Mesenchymal stem cell (in vitro differentiated cells and primary cell): Measurements from ENCODE around the gene MC3R.

Experiments used
- DNase-seq: peaks from one replicate; pipeline ENCODE4 v3.0.0-alpha.2; 2013
- H2AFZ ChIP-seq: one replicate; pipeline ENCODE4 v1.6.1; 2013; ENCODE audit warnings: low read depth, mild to moderate bottlenecking, control low read depth, inconsistent platforms, low read length, moderate library complexity
- H2AK5ac ChIP-seq: 2 replicates; pipeline ENCODE4 v1.6.1; 2013; ENCODE audit warnings: low read length, moderate library complexity, mild to moderate bottlenecking, inconsistent platforms; ENCODE audit not compliant: severe bottlenecking
- H2BK120ac ChIP-seq: one replicate; pipeline ENCODE4 v1.6.1; 2013; ENCODE audit warnings: low read depth, mild to moderate bottlenecking, inconsistent platforms, low read length, moderate library complexity
- H2BK12ac ChIP-seq, 2 experiments: one replicate each; pipeline ENCODE4 v1.6.1; 2013; ENCODE audit warnings: inconsistent platforms in 2 of 2, low read length in 2 of 2, mild to moderate bottlenecking in 2 of 2, moderate library complexity in 2 of 2, control low read depth in 1 of 2
- H2BK15ac ChIP-seq: one replicate; pipeline ENCODE4 v1.6.1; 2013; ENCODE audit warnings: mild to moderate bottlenecking, low read depth, inconsistent platforms; ENCODE audit not compliant: poor library complexity, severe bottlenecking
- H2BK5ac ChIP-seq: 2 replicates; pipeline ENCODE4 v1.6.1; 2013; ENCODE audit warnings: low read depth, mild to moderate bottlenecking, low read length, control low read depth, inconsistent platforms; ENCODE audit not compliant: poor library complexity, severe bottlenecking
- H3K14ac ChIP-seq, 2 experiments: one replicate each; pipeline ENCODE4 v1.6.1; 2013; ENCODE audit warnings: inconsistent platforms in 2 of 2, low read length in 2 of 2, control low read depth in 1 of 2, mild to moderate bottlenecking in 1 of 2, moderate library complexity in 1 of 2
- H3K18ac ChIP-seq, 2 experiments: one replicate each; pipeline ENCODE4 v1.6.1; 2013; ENCODE audit warnings: inconsistent platforms in 2 of 2, low read length in 2 of 2, control low read depth in 1 of 2, low read depth in 1 of 2, mild to moderate bottlenecking in 1 of 2
- H3K23ac ChIP-seq, 2 experiments: one replicate each; pipeline ENCODE4 v1.6.1; 2013; ENCODE audit warnings: inconsistent platforms in 2 of 2, low read length in 2 of 2, mild to moderate bottlenecking in 2 of 2, moderate library complexity in 2 of 2, control low read depth in 1 of 2
- H3K27ac ChIP-seq: 2 replicates; pipeline ENCODE4 v1.5.1; 2013; ENCODE audit warnings: mild to moderate bottlenecking, moderate library complexity, low read length, control low read depth, inconsistent platforms; ENCODE audit not compliant: poor library complexity, severe bottlenecking
- H3K27me3 ChIP-seq, 2 experiments: 2 replicates each; pipeline versions ENCODE4 v1.6.1 to v1.7.0; 2013; ENCODE audit warnings: low read length in 2 of 2, mild to moderate bottlenecking in 2 of 2, moderate library complexity in 2 of 2, control low read depth in 1 of 2, inconsistent platforms in 1 of 2; ENCODE audit not compliant: control insufficient read depth in 1 of 2, insufficient read depth in 1 of 2
- H3K36me3 ChIP-seq, 2 experiments: 2 replicates each; pipeline versions ENCODE4 v1.6.1 to v1.7.0; 2013; ENCODE audit warnings: low read length in 2 of 2, control low read depth in 1 of 2, inconsistent platforms in 1 of 2, low read depth in 1 of 2, mild to moderate bottlenecking in 1 of 2; ENCODE audit not compliant: insufficient read depth in 2 of 2, control insufficient read depth in 1 of 2
- H3K4ac ChIP-seq, 2 experiments: one replicate each; pipeline ENCODE4 v1.6.1; 2013; ENCODE audit warnings: inconsistent platforms in 2 of 2, low read length in 2 of 2, mild to moderate bottlenecking in 2 of 2, moderate library complexity in 2 of 2, control low read depth in 1 of 2, low read depth in 1 of 2
- H3K4me1 ChIP-seq: 2 replicates; pipeline ENCODE4 v1.6.1; 2013; ENCODE audit warnings: low read depth, low read length, control low read depth; ENCODE audit not compliant: control insufficient read depth, insufficient read depth
- H3K4me2 ChIP-seq: 2 replicates; pipeline ENCODE4 v1.6.1; 2013; ENCODE audit warnings: low read length, mild to moderate bottlenecking, inconsistent platforms; ENCODE audit not compliant: poor library complexity, severe bottlenecking
- H3K4me3 ChIP-seq, 2 experiments: 2 replicates each; pipeline versions ENCODE4 v1.5.1 to v1.7.0; 2013; ENCODE audit warnings: low read length in 2 of 2, mild to moderate bottlenecking in 2 of 2, control low read depth in 1 of 2, low read depth in 1 of 2; ENCODE audit not compliant: insufficient read depth in 1 of 2
- H3K79me1 ChIP-seq: replicated peaks from 2 replicates; pipeline ENCODE4 v1.6.1; 2013; ENCODE audit warnings: mild to moderate bottlenecking, control low read depth, low read length, inconsistent platforms; ENCODE audit not compliant: poor library complexity, severe bottlenecking
- H3K9ac ChIP-seq: 2 replicates; pipeline ENCODE4 v1.7.0; 2013; ENCODE audit warnings: mild to moderate bottlenecking, low read length, moderate library complexity
- H3K9me3 ChIP-seq: 2 replicates; pipeline ENCODE4 v1.7.0; 2013; ENCODE audit warnings: mild to moderate bottlenecking, low read length; ENCODE audit not compliant: control insufficient read depth
- H4K8ac ChIP-seq: one replicate; pipeline ENCODE4 v1.6.1; 2013; ENCODE audit warnings: inconsistent platforms, mild to moderate bottlenecking, low read length, moderate library complexity
- H4K91ac ChIP-seq: one replicate; pipeline ENCODE4 v1.6.1; 2013; ENCODE audit warnings: mild to moderate bottlenecking, low read length, inconsistent platforms
- WGBS: methylation state at CpG from one replicate; pipeline ENCODE4 v1.1.7; 2013; ENCODE audit warnings: mixed read lengths; 5-methylcytosine and 5-hydroxymethylcytosine counted together

MC3R gene

DNA sequence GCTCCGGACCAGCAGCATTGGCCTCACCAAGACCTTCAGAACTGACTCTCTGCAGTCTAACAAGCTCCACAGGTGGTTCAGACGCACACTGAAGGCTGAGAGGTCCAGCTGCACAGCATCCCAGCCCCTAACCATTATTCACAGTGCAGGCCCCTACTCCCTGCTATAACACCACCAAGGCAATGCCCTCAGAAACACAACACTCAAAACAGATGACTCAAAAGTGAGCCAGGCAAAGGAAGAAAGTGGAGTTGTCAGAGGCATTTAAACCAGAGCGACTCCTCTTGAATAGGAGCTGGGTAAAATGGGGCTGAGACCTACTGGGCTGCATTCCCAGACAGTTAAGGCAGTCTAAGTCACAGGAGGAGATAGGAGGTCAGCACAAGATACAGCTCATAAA is 20.5 kb upstream of the MC3R start:
- H3K79me1 ChIP-seq, result no peaks in the 10 kb centered on the region
- no peak overlapping the region for H2AFZ ChIP-seq
- peaks cover 13% of the 10 kb centered on the region for H3K9me3 ChIP-seq
- no peaks in the 10 kb centered on the region for H3K4me1 ChIP-seq
- H2AK5ac ChIP-seq, result no peak overlapping the region
- H3K4me2 ChIP-seq, result no peak overlapping the region
- no peaks in the 10 kb centered on the region for H3K36me3 ChIP-seq
- DNase-seq, result no peak
- no peak overlapping the region for H2BK120ac ChIP-seq
- no peak overlapping the region for H4K8ac ChIP-seq
- no peak overlapping the region for H4K91ac ChIP-seq
- H2BK12ac ChIP-seq, result no peak overlapping the region
- H2BK15ac ChIP-seq, result no peak overlapping the region
- no peak overlapping the region for H3K14ac ChIP-seq
- no peak overlapping the region for H3K4ac ChIP-seq
- H3K23ac ChIP-seq, result no peak overlapping the region
- no peak overlapping the region for H3K18ac ChIP-seq
- H3K9ac ChIP-seq, result no peak overlapping the region
- no peak overlapping the region for H2BK5ac ChIP-seq
- WGBS, result 33% methylated on average over 3 of the region's 3 CpGs
- H3K27ac ChIP-seq, result no peak overlapping the region
- H3K4me3 ChIP-seq, result no peak overlapping the region
- no peaks in the 10 kb centered on the region for H3K27me3 ChIP-seq

DNA sequence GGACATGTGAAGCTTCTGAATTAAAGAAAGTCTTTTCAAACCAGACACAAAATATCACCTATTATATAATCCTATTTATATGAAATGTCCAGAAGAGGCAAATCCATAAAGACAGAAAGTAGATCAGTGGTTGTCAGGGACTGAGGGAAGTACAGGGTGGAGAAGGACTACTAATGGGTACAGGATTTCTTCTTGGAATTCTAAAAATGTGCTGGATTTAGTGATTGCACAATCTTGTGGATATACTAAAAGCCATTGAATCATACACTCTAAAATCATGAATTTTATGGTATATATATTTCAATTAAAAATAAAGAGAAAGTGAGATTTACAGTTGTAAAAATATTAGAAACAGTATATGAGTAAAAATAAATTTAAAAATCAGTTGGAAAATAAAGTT is 18.7 kb upstream of the MC3R start:
- no peak overlapping the region for H3K9ac ChIP-seq
- no peak overlapping the region for H3K4ac ChIP-seq
- no peak overlapping the region for H2BK15ac ChIP-seq
- H4K91ac ChIP-seq, result no peak overlapping the region
- no peak overlapping the region for H3K4me2 ChIP-seq
- no peak for DNase-seq
- H4K8ac ChIP-seq, result no peak overlapping the region
- H3K23ac ChIP-seq, result no peak overlapping the region
- no peaks in the 10 kb centered on the region for H3K36me3 ChIP-seq
- H3K4me3 ChIP-seq, result no peak overlapping the region
- no peak overlapping the region for H3K18ac ChIP-seq
- H2BK12ac ChIP-seq, result no peak overlapping the region
- no peak overlapping the region for H2BK120ac ChIP-seq
- H3K79me1 ChIP-seq, result no peaks in the 10 kb centered on the region
- H3K4me1 ChIP-seq, result no peaks in the 10 kb centered on the region
- H3K27ac ChIP-seq, result no peak overlapping the region
- H3K9me3 ChIP-seq, result peaks cover 21% of the 10 kb centered on the region
- no peaks in the 10 kb centered on the region for H3K27me3 ChIP-seq
- H2BK5ac ChIP-seq, result no peak overlapping the region
- H2AFZ ChIP-seq, result no peak overlapping the region
- no peak overlapping the region for H2AK5ac ChIP-seq
- H3K14ac ChIP-seq, result no peak overlapping the region

DNA sequence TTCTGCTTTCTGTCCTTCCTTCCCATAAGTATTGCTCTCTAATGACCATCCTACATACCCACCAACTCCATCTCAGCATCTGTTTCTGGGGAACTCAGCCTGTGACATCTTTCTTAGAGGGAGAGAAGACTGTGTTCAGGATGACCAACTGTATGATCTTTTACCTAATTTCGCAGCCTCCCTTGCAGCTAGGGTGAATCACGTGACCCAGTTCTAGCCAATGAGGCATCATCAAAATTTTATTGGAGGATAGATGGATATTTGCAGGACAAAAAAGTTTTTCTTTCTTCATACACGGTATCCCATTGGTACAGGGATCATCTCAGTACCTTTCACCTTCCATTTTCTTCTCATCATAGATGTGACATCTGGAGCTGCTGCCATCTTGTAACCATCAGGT is 14.4 kb upstream of the MC3R start:
- 42% methylated on average over 3 of the region's 3 CpGs for WGBS
- H4K8ac ChIP-seq, result no peak overlapping the region
- H3K9me3 ChIP-seq, result peaks cover 26% of the 10 kb centered on the region
- H3K4ac ChIP-seq, result no peak overlapping the region
- no peak overlapping the region for H3K18ac ChIP-seq
- H2BK12ac ChIP-seq, result no peak overlapping the region
- H3K4me1 ChIP-seq, result no peaks in the 10 kb centered on the region
- no peak overlapping the region for H3K23ac ChIP-seq
- H3K14ac ChIP-seq, result no peak overlapping the region
- no peak overlapping the region for H4K91ac ChIP-seq
- H3K36me3 ChIP-seq, result no peaks in the 10 kb centered on the region
- H3K4me2 ChIP-seq, result no peak overlapping the region
- H3K27ac ChIP-seq, result no peak overlapping the region
- no peak overlapping the region for H2AFZ ChIP-seq
- no peak overlapping the region for H3K9ac ChIP-seq
- no peak overlapping the region for H3K4me3 ChIP-seq
- no peaks in the 10 kb centered on the region for H3K79me1 ChIP-seq
- DNase-seq, result no peak
- no peak overlapping the region for H2AK5ac ChIP-seq
- no peak overlapping the region for H2BK5ac ChIP-seq
- H2BK15ac ChIP-seq, result no peak overlapping the region
- no peak overlapping the region for H2BK120ac ChIP-seq
- no peaks in the 10 kb centered on the region for H3K27me3 ChIP-seq

- H3K4me2 ChIP-seq, result no peak overlapping the region
- H3K27ac ChIP-seq, result no peak overlapping the region
- no peak overlapping the region for H4K91ac ChIP-seq
- no peaks in the 10 kb centered on the region for H3K4me1 ChIP-seq
- H3K4me3 ChIP-seq, result no peak overlapping the region
- no peak overlapping the region for H3K23ac ChIP-seq
- no peak overlapping the region for H2BK120ac ChIP-seq
- H2AFZ ChIP-seq, result no peak overlapping the region
- no peak overlapping the region for H3K4ac ChIP-seq
- no peak overlapping the region for H4K8ac ChIP-seq
- H3K36me3 ChIP-seq, result no peaks in the 10 kb centered on the region
- H3K9me3 ChIP-seq, result peaks cover 26% of the 10 kb centered on the region
- H3K14ac ChIP-seq, result no peak overlapping the region
- H2AK5ac ChIP-seq, result no peak overlapping the region
- no peaks in the 10 kb centered on the region for H3K27me3 ChIP-seq
- H3K79me1 ChIP-seq, result no peaks in the 10 kb centered on the region
- H3K18ac ChIP-seq, result no peak overlapping the region
- no peak for DNase-seq
- H2BK12ac ChIP-seq, result no peak overlapping the region
- no peak overlapping the region for H2BK5ac ChIP-seq
- H2BK15ac ChIP-seq, result no peak overlapping the region
- H3K9ac ChIP-seq, result no peak overlapping the region
Observed at GRCh38 chr20:56237335-56237734, 11.2 kb upstream of the MC3R start.
